Sigmoid colon (tissue), 7 donors: ENCODE results near the gene TSPYL1. TPM values are rescaled to one million over a fixed set of nuclear protein-coding genes. Genes with fewer than 3 reads are reported as not detected.

Source experiments
- DNase-seq: peaks from one replicate; pipeline ENCODE4 v3.0.0-alpha.2; 2019
- H3K27ac ChIP-seq, 4 donors: fragments of 200-600 bp; sonication (generic); one replicate each; pipeline ENCODE4 v1.5.1; 2016 to 2019; ENCODE audit warnings: mild to moderate bottlenecking in 1 of 4
- H3K27me3 ChIP-seq, 3 donors: fragments of 200-600 bp; sonication (generic); one replicate each; pipeline ENCODE4 v1.5.1; 2019; ENCODE audit warnings: mild to moderate bottlenecking in 1 of 3
- H3K36me3 ChIP-seq, 4 donors: fragments of 200-600 bp; sonication (generic); one replicate each; pipeline ENCODE4 v1.5.1; 2016 to 2019
- H3K4me1 ChIP-seq, 4 donors: fragments of 200-600 bp; sonication (generic); one replicate each; pipeline ENCODE4 v1.5.1; 2017 to 2019
- H3K4me3 ChIP-seq, 4 donors: fragments of 200-600 bp; sonication (generic); one replicate each; pipeline ENCODE4 v1.5.1; 2017 to 2019; ENCODE audit warnings: mild to moderate bottlenecking in 2 of 4, moderate library complexity in 1 of 4
- H3K9me3 ChIP-seq, 4 donors: fragments of 200-600 bp in 3 of 4; sonication (generic) in 3 of 4; one replicate each; pipeline versions ENCODE4 v1.5.1 to v1.6.1; 2013 to 2019
- CTCF ChIP-seq, 4 experiments: fragments of 450-650 bp in 3 of 4; fragments of 200-600 bp in 1 of 4; IDR thresholded peaks; one replicate each; pipeline ENCODE4 v1.5.1; 2016 to 2019; ENCODE audit warnings: antibody characterized with exemption in 4 of 4, mild to moderate bottlenecking in 3 of 4, moderate library complexity in 2 of 4
- EP300 ChIP-seq, 4 donors: sonication (generic); formaldehyde crosslinking; IDR thresholded peaks; one replicate each; pipeline ENCODE4 v1.6.1; 2017; ENCODE audit warnings: antibody characterized with exemption in 4 of 4
- POLR2A ChIP-seq, 2 donors: fragments of 450-650 bp; IDR thresholded peaks; one replicate each; pipeline ENCODE4 v1.6.1; 2016; ENCODE audit warnings: antibody characterized with exemption in 2 of 2, mild to moderate bottlenecking in 2 of 2, moderate library complexity in 2 of 2
- POLR2AphosphoS5 ChIP-seq, 4 donors: sonication (generic); formaldehyde crosslinking; IDR thresholded peaks; one replicate each; pipeline ENCODE4 v1.6.1; 2017; ENCODE audit warnings: antibody characterized with exemption in 4 of 4
- WGBS, 2 donors: extraction: QIAGEN DNeasy Blood & Tissue Kit; methylation state at CpG; one replicate each; pipeline ENCODE4 v1.1.7; 2013; 5-methylcytosine and 5-hydroxymethylcytosine counted together
- intact Hi-C: fragments of 100-400 bp; cut with DNase I; formaldehyde crosslinking; loops from one replicate; pipeline ENCODE4 v1.15.1; 2023
- polyA plus RNA-seq, 3 donors: library from polyadenylated mRNA; stranded (reverse); fragments of 200-250 nt; gene quantifications; one replicate each; pipeline ENCODE4 v1.2.3, GENCODE V29; 2013
- total RNA-seq, 4 donors: library from RNA; depleted of rRNA; stranded (reverse); fragments of >200 nt; gene quantifications; one replicate each; pipeline ENCODE4 v1.1.0, GENCODE V29; 2016
- donor health status: healthy with polysubstance abuse.
- donor health status: Bipolar disorder and iron deficiency.
- donor health status: healthy.

TSPYL1 gene
- total and polyA plus RNA-seq, 7 donors = 24.6 to 79.6 (median 52.8) TPM

GRCh38 chr6:116301104-116301503, 21.4 kb upstream of the TSPYL1 start:
- no peak for DNase-seq
- no peaks in the 10 kb centered on the region for H3K27me3 ChIP-seq
- no peak overlapping the region for H3K4me3 ChIP-seq
- TF ChIP-seq POLR2AphosphoS5 (IDR thresholded peaks at IDR 0.05) (no peak), EP300 (IDR thresholded peaks at IDR 0.05) (no peak), CTCF (IDR thresholded peaks at IDR 0.05) (no peak), POLR2A (IDR thresholded peaks at IDR 0.05) (no peak)
- no peak overlapping the region for H3K27ac ChIP-seq
- intact Hi-C loops = no loop called here
- 90 to 92% methylated on average over 3 of the region's 3 CpGs for WGBS, 2 donors
- H3K36me3 ChIP-seq = no peaks in the 10 kb centered on the region
- peaks cover 0 to 6% (median 3%) of the 10 kb centered on the region in 4 donors for H3K9me3 ChIP-seq
- no peaks in the 10 kb centered on the region for H3K4me1 ChIP-seq

- Histone ChIP-seq H3K9me3 (peaks cover 0 to 6% (median 3%) of the 10 kb centered on the region in 4 donors), H3K27ac (no peak overlapping the region), H3K4me3 (no peak overlapping the region), H3K27me3 (no peaks in the 10 kb centered on the region), H3K36me3 (no peaks in the 10 kb centered on the region), H3K4me1 (no peaks in the 10 kb centered on the region)
- DNase-seq = no peak
- TF ChIP-seq POLR2A (IDR thresholded peaks at IDR 0.05) (no peak), EP300 (IDR thresholded peaks at IDR 0.05) (no peak), CTCF (IDR thresholded peaks at IDR 0.05) (no peak), POLR2AphosphoS5 (IDR thresholded peaks at IDR 0.05) (no peak)
- WGBS, 2 donors = 86 to 93% methylated on average over 1 of the region's 1 CpG
- intact Hi-C loops = no loop called here
Observed at GRCh38 chr6:116300566-116300965, 20.8 kb upstream of the TSPYL1 start.

- no peaks in the 10 kb centered on the region for H3K36me3 ChIP-seq
- DNase-seq = no peak
- H3K4me3 ChIP-seq = no peak overlapping the region
- H3K27me3 ChIP-seq = no peaks in the 10 kb centered on the region
- peaks cover 0 to 6% (median 3%) of the 10 kb centered on the region in 4 donors for H3K9me3 ChIP-seq
- TF ChIP-seq POLR2A (IDR thresholded peaks at IDR 0.05) (no peak), CTCF (IDR thresholded peaks at IDR 0.05) (no peak), EP300 (IDR thresholded peaks at IDR 0.05) (no peak), POLR2AphosphoS5 (IDR thresholded peaks at IDR 0.05) (no peak)
- H3K27ac ChIP-seq = no peak overlapping the region
- intact Hi-C loops = no loop called here
- H3K4me1 ChIP-seq = no peaks in the 10 kb centered on the region
Observed at GRCh38 chr6:116298973-116299372, 19.2 kb upstream of the TSPYL1 start.

- H3K4me3 ChIP-seq = no peak overlapping the region
- H3K27me3 ChIP-seq = no peaks in the 10 kb centered on the region
- no peaks in the 10 kb centered on the region for H3K36me3 ChIP-seq
- H3K4me1 ChIP-seq = no peaks in the 10 kb centered on the region
- H3K27ac ChIP-seq = no peak overlapping the region
- no peak for TF ChIP-seq POLR2AphosphoS5 (IDR thresholded peaks at IDR 0.05)
- no peak for TF ChIP-seq EP300 (IDR thresholded peaks at IDR 0.05)
- TF ChIP-seq POLR2A (IDR thresholded peaks at IDR 0.05) = no peak
- no peak for TF ChIP-seq CTCF (IDR thresholded peaks at IDR 0.05)
- WGBS, 2 donors = 95 to 96% methylated on average over 3 of the region's 3 CpGs
- intact Hi-C loops = no loop called here
- H3K9me3 ChIP-seq = peaks cover 0 to 6% (median 3%) of the 10 kb centered on the region in 4 donors
- DNase-seq = no peak
Observed at GRCh38 chr6:116298273-116298672, 18.5 kb upstream of the TSPYL1 start.

- no peaks in the 10 kb centered on the region for H3K4me1 ChIP-seq
- intact Hi-C loops = no loop called here
- no peak for TF ChIP-seq POLR2A (IDR thresholded peaks at IDR 0.05)
- no peak for TF ChIP-seq CTCF (IDR thresholded peaks at IDR 0.05)
- TF ChIP-seq EP300 (IDR thresholded peaks at IDR 0.05) = no peak
- no peak for TF ChIP-seq POLR2AphosphoS5 (IDR thresholded peaks at IDR 0.05)
- no peak for DNase-seq
- H3K27me3 ChIP-seq = no peaks in the 10 kb centered on the region
- WGBS, 2 donors = 96 to 97% methylated on average over 1 of the region's 1 CpG
- H3K36me3 ChIP-seq = no peaks in the 10 kb centered on the region
- H3K4me3 ChIP-seq = no peak overlapping the region
- no peak overlapping the region for H3K27ac ChIP-seq
- H3K9me3 ChIP-seq = no peaks in the 10 kb centered on the region
Observed at GRCh38 chr6:116292553-116292952, 12.8 kb upstream of the TSPYL1 start.
